ENCODE results near the gene SLC25A2.

DNA sequence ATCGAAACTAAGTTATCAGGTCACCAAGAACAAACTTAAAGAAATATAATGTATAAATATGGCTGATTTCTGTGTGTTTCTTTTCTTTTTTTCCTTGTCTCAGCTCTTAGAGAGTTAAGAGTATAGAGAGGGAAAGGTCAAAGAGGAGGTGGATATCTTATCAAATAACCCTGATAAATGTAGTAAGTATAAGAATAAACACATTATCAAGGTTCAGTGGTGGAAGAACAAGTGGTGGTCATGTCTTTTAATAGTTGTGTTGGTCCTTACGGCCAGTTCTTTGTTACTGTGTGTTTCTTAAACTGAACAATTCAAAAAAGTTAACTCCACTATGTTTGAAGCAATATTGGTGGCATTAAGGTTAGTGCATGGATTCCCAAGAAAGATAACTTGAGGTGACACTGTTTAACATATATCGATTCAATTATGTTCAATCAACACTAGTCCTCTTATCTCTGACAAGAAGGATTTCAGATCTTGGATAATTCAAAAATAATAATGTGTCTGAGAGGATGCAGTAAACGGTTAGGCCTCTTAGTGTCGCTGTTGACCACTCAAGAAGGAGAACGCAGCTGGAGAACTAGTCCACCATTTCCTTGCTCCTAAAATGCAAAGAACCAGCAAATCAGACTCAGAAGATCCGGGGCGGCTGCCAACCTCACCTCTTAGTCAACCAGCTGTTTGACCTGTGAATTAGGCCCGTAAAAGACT lies 39.5 kb upstream of the SLC25A2 start, which contains the start of gene PCDHGA3:
- TF ChIP-seq, protein P1, sequence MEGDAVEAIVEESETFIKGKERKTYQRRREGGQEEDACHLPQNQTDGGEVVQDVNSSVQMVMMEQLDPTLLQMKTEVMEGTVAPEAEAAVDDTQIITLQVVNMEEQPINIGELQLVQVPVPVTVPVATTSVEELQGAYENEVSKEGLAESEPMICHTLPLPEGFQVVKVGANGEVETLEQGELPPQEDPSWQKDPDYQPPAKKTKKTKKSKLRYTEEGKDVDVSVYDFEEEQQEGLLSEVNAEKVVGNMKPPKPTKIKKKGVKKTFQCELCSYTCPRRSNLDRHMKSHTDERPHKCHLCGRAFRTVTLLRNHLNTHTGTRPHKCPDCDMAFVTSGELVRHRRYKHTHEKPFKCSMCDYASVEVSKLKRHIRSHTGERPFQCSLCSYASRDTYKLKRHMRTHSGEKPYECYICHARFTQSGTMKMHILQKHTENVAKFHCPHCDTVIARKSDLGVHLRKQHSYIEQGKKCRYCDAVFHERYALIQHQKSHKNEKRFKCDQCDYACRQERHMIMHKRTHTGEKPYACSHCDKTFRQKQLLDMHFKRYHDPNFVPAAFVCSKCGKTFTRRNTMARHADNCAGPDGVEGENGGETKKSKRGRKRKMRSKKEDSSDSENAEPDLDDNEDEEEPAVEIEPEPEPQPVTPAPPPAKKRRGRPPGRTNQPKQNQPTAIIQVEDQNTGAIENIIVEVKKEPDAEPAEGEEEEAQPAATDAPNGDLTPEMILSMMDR (IDR thresholded peaks at IDR 0.05), result no peak
- TF ChIP-seq POLR2A (IDR thresholded peaks at IDR 0.05), result no peak
